Measurements from ENCODE around the gene DMBX1. TPM values are rescaled to one million over a fixed set of nuclear protein-coding genes. Genes with fewer than 3 reads are reported as not detected.

The DMBX1 gene
- total RNA-seq, 1 experiment from 2014 or later: 2.3 TPM

DNA sequence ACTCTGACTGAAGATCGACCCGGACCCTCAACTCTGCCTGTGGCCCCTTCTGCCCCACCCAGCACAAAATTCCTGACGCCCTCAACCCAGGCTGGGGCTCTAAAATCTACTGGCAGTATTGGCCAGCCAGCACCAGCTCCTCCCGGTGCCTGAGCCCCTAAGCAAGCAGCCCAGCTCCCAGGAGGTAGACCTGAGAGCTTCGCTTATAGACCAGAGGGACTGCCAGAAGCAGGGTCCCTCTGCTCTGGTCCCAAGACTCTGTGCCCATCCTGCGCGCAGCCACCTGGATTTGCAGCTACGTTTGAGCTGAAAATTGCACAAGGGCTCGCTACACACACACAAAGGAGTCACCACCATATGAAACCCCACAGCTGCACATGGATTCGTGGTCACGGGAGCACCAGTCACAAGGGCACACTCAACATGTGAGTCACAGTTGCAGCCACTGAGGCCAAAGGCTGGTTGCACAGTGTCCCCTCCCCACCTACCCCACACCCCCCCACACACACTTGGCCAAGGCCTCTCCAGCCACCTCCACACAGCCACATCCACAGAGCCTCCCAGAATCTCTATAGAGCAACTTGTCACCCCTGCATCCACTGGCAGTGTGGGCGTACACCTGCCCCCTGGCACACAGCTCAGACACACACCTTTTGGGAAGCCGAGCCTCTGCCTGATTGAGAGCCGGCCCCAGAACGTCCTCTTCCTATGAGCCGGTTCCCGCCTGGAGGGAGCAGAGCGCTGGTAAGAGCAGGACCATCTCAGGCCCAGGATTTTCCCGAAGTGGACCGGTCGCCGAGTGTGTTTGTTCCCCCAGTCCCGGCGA, 1.1 kb upstream of the DMBX1 start:
- no peak overlapping the region for H3K9ac ChIP-seq (ENCODE audit: extremely low read depth, insufficient read length, low read length)
- no peak overlapping the region for H3K18ac ChIP-seq (ENCODE audit: insufficient read length, low read depth, low read length)
- no peaks in the 10 kb centered on the region for H3K79me2 ChIP-seq (ENCODE audit: insufficient read depth, low read length)
- H4K20me1 ChIP-seq (ENCODE audit: control insufficient read depth, insufficient read depth, insufficient read length): no peaks in the 10 kb centered on the region
- Mint-ChIP-seq H3K4me3 (peak overlapping the region; percentile 65 to 82), H3K27me3 (ENCODE audit: low read depth) (peaks cover 99% of the 10 kb centered on the region), H3K36me3 (ENCODE audit: insufficient read depth in 1 of 3, low read depth in 3 of 3) (no peaks in the 10 kb centered on the region), H3K27ac (no peak overlapping the region), H3K4me1 (peaks cover 47 to 76% of the 10 kb centered on the region in 2 experiments), H3K9me3 (no peaks in the 10 kb centered on the region; a peak in 2 of 5 replicates)
- H3K56ac ChIP-seq (ENCODE audit: insufficient read length, low read depth, low read length): no peak overlapping the region
- H3K4me1 ChIP-seq (ENCODE audit: insufficient read depth, low read length): peaks cover 2% of the 10 kb centered on the region; the same call in 1 of the 2 replicates
- H3K23ac ChIP-seq (ENCODE audit: insufficient read length, low read depth, low read length): no peak overlapping the region
- H3K4me2 ChIP-seq (ENCODE audit: insufficient read depth, insufficient read length, low read length): peak overlapping the region; percentile 89
- peak; percentile 51 for DNase-seq
- no peaks in the 10 kb centered on the region for H3K9me3 ChIP-seq (ENCODE audit: control insufficient read depth, low read depth, low read length)
- no peak overlapping the region for H2BK120ac ChIP-seq (ENCODE audit: low read depth, low read length, poor library complexity, severe bottlenecking)
- WGBS (ENCODE audit: extremely low coverage, insufficient read length, low lambda C conversion rate): no CpG with 5 or more reads among the region's 24 CpGs
- H2AFZ ChIP-seq (ENCODE audit: low read length): no peak overlapping the region
- no peak overlapping the region for H2BK12ac ChIP-seq (ENCODE audit: insufficient read length, low read depth, low read length)
- TF ChIP-seq, protein P1, sequence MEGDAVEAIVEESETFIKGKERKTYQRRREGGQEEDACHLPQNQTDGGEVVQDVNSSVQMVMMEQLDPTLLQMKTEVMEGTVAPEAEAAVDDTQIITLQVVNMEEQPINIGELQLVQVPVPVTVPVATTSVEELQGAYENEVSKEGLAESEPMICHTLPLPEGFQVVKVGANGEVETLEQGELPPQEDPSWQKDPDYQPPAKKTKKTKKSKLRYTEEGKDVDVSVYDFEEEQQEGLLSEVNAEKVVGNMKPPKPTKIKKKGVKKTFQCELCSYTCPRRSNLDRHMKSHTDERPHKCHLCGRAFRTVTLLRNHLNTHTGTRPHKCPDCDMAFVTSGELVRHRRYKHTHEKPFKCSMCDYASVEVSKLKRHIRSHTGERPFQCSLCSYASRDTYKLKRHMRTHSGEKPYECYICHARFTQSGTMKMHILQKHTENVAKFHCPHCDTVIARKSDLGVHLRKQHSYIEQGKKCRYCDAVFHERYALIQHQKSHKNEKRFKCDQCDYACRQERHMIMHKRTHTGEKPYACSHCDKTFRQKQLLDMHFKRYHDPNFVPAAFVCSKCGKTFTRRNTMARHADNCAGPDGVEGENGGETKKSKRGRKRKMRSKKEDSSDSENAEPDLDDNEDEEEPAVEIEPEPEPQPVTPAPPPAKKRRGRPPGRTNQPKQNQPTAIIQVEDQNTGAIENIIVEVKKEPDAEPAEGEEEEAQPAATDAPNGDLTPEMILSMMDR (conservative IDR thresholded peaks at IDR 0.05): no peak
- H3K14ac ChIP-seq (ENCODE audit: insufficient read depth, low read length): no peak overlapping the region
- H4K5ac ChIP-seq (ENCODE audit: insufficient read length, low read depth, low read length): no peak overlapping the region
- H2BK20ac ChIP-seq (ENCODE audit: low read depth, low read length, poor library complexity, severe bottlenecking): no peak overlapping the region
- H3K27me3 ChIP-seq (ENCODE audit: insufficient read depth, low read length): peaks cover 80% of the 10 kb centered on the region
- no peaks in the 10 kb centered on the region for H3K79me1 ChIP-seq (ENCODE audit: insufficient read depth, low read depth, low read length, poor library complexity, severe bottlenecking)
- H2BK15ac ChIP-seq (ENCODE audit: low read depth, low read length): no peak overlapping the region
- H3K4ac ChIP-seq (ENCODE audit: low read depth, low read length): no peak overlapping the region
- no peak overlapping the region for H3T11ph ChIP-seq (ENCODE audit: low read length)
- no peak overlapping the region for H2BK5ac ChIP-seq (ENCODE audit: insufficient read length, low read length)
- peaks cover 23% of the 10 kb centered on the region for H3K23me2 ChIP-seq (ENCODE audit: insufficient read length, low read depth, low read length, poor library complexity, severe bottlenecking)
- no peak overlapping the region for H2AK5ac ChIP-seq (ENCODE audit: insufficient read length, low read length)
- no peak overlapping the region for H4K91ac ChIP-seq (ENCODE audit: insufficient read length, low read depth, low read length)
- H4K8ac ChIP-seq (replicated peaks; ENCODE audit: insufficient read length, low read depth, low read length): no peak overlapping the region
- H3K27ac ChIP-seq (ENCODE audit: insufficient read length, low read depth, low read length): no peak overlapping the region
